Suprapubic skin (tissue), 3 donors: ENCODE results near the gene PKLR.

Experiments used
- CTCF ChIP-seq, 2 donors: fragments of 200-600 bp in 1 of 2; fragments of 450-650 bp in 1 of 2; sonication (generic) in 1 of 2; IDR thresholded peaks; one replicate each; pipeline ENCODE4 v1.5.1; 2016 to 2019; ENCODE audit warnings: antibody characterized with exemption in 2 of 2, mild to moderate bottlenecking in 1 of 2, moderate library complexity in 1 of 2
- EP300 ChIP-seq: sonication (generic); formaldehyde crosslinking; IDR thresholded peaks from one replicate; pipeline ENCODE4 v1.6.1; 2017; ENCODE audit warnings: antibody characterized with exemption
- POLR2A ChIP-seq, 2 donors: fragments of 450-650 bp; IDR thresholded peaks; one replicate each; pipeline ENCODE4 v1.6.1; 2017; ENCODE audit warnings: antibody characterized with exemption in 2 of 2, mild to moderate bottlenecking in 2 of 2, moderate library complexity in 2 of 2

GRCh38 chr1:155316922-155317321 lies 15.7 kb upstream of the PKLR start:
- TF ChIP-seq CTCF (IDR thresholded peaks at IDR 0.05) (no peak), EP300 (no peak), POLR2A (IDR thresholded peaks at IDR 0.05) (no peak)
